SH-SY5Y (cell line): ENCODE results near the gene FAM117B.

ENCODE experiments used
- GATA2 ChIP-seq: IDR thresholded peaks from 2 replicates; pipeline ENCODE4 v1.6.1; 2011; ENCODE audit warnings: mild to moderate bottlenecking, low read depth, low read length
- GATA3 ChIP-seq: IDR thresholded peaks from 2 replicates; pipeline ENCODE4 v1.6.1; 2011; ENCODE audit warnings: low read depth, mild to moderate bottlenecking, low read length, moderate library complexity

DNA sequence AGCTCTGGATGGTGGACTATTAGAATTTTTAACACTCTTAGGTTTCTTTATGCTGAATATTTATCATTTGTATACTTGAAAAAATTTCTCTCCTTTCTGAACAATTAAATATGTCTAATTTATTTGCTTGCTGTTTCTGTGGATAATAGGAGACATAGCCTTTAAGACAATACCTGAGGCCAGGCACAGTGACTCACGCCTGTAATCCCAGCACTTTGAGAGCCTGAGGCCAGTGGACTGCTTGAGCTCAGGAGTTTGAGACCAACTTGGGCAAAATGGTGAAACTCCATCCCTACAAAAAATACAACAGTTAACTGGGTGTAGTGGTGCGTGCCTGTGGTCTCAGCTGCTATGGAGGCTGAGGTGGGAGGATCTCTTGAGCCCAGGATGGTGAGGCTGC is 54.7 kb downstream of the FAM117B start:
- no peak for TF ChIP-seq GATA2
- TF ChIP-seq GATA3, result no peak
